Neutrophil (primary cell): ENCODE data around the gene SGO1.

Experiments used
- H3K27ac ChIP-seq: fragments of 200-600 bp; sonication (generic); 2 replicates; pipeline ENCODE4 v1.5.1; 2016; ENCODE audit warnings: mild to moderate bottlenecking, moderate library complexity
- H3K27me3 ChIP-seq: fragments of 200-600 bp; sonication (generic); 2 replicates; pipeline ENCODE4 v1.6.0; 2016; ENCODE audit warnings: mild to moderate bottlenecking
- H3K36me3 ChIP-seq: fragments of 200-600 bp; sonication (generic); 2 replicates; pipeline ENCODE4 v1.5.1; 2017
- H3K4me1 ChIP-seq, 2 experiments: fragments of 200-600 bp in 1 of 2; sonication (generic) in 1 of 2; 1 replicate in 1 of 2; 2 replicates in 1 of 2; pipeline versions ENCODE4 v1.5.1 to v1.6.1; 2013 to 2016; ENCODE audit warnings: low read depth in 1 of 2, low read length in 1 of 2, mild to moderate bottlenecking in 1 of 2, moderate library complexity in 1 of 2; ENCODE audit not compliant: control insufficient read depth in 1 of 2, insufficient read depth in 1 of 2
- H3K4me3 ChIP-seq, 2 experiments: fragments of 200-600 bp in 1 of 2; sonication (generic) in 1 of 2; 1 replicate in 1 of 2; 2 replicates in 1 of 2; pipeline ENCODE4 v1.5.1; 2013 to 2016; ENCODE audit warnings: low read depth in 1 of 2, low read length in 1 of 2, mild to moderate bottlenecking in 1 of 2, moderate library complexity in 1 of 2
- H3K9me3 ChIP-seq: fragments of 200-600 bp; sonication (generic); 2 replicates; pipeline ENCODE4 v1.5.1; 2016
- CTCF ChIP-seq: fragments of 200-600 bp; sonication (generic); IDR thresholded peaks from 2 replicates; pipeline ENCODE4 v1.5.1; 2016; ENCODE audit warnings: antibody characterized with exemption

SGO1 gene

GRCh38 chr3:20128358-20128757 is 57.6 kb downstream of the SGO1 start:
- H3K4me3 ChIP-seq: no peak overlapping the region
- H3K9me3 ChIP-seq: no peaks in the 10 kb centered on the region
- H3K4me1 ChIP-seq: peaks cover 21 to 24% of the 10 kb centered on the region in 2 experiments
- H3K36me3 ChIP-seq: peaks cover 48% of the 10 kb centered on the region
- no peak overlapping the region for H3K27ac ChIP-seq
- H3K27me3 ChIP-seq: no peaks in the 10 kb centered on the region
- TF ChIP-seq CTCF: no peak

GRCh38 chr3:20125897-20126296 is 60.1 kb downstream of the SGO1 start:
- no peaks in the 10 kb centered on the region for H3K27me3 ChIP-seq
- H3K4me3 ChIP-seq: peak overlapping the region; percentile 47 to 56
- H3K27ac ChIP-seq: peak overlapping the region; percentile 85

GRCh38 chr3:20125289-20125688 is 60.7 kb downstream of the SGO1 start:
- Histone ChIP-seq H3K27me3 (no peaks in the 10 kb centered on the region), H3K36me3 (peaks cover 56% of the 10 kb centered on the region), H3K4me3 (peak overlapping the region in 1 of 2 experiments; percentile 47), H3K27ac (peak overlapping the region; percentile 85), H3K9me3 (no peaks in the 10 kb centered on the region), H3K4me1 (peaks cover 25 to 31% of the 10 kb centered on the region in 2 experiments)
- no peak for TF ChIP-seq CTCF

More at GRCh38 chr3:20125897-20126296, 60.1 kb downstream of the SGO1 start:
- peaks cover 54% of the 10 kb centered on the region for H3K36me3 ChIP-seq
- no peaks in the 10 kb centered on the region for H3K9me3 ChIP-seq
- no peak for TF ChIP-seq CTCF
- H3K4me1 ChIP-seq: peaks cover 25 to 31% of the 10 kb centered on the region in 2 experiments

- H3K27me3 ChIP-seq: no peaks in the 10 kb centered on the region
- no peak overlapping the region for H3K4me3 ChIP-seq
- H3K36me3 ChIP-seq: peaks cover 53% of the 10 kb centered on the region
- H3K9me3 ChIP-seq: no peaks in the 10 kb centered on the region
- no peak for TF ChIP-seq CTCF
- peaks cover 30 to 35% of the 10 kb centered on the region in 2 experiments for H3K4me1 ChIP-seq
- H3K27ac ChIP-seq: peak overlapping the region; percentile 48
Observed at GRCh38 chr3:20123131-20123652, 62.8 kb downstream of the SGO1 start.

- Histone ChIP-seq H3K9me3 (no peaks in the 10 kb centered on the region), H3K4me1 (peaks cover 28 to 31% of the 10 kb centered on the region in 2 experiments), H3K27me3 (no peaks in the 10 kb centered on the region), H3K36me3 (peaks cover 56% of the 10 kb centered on the region), H3K4me3 (no peak overlapping the region), H3K27ac (no peak overlapping the region)
- no peak for TF ChIP-seq CTCF
Observed at GRCh38 chr3:20121088-20121487, 64.9 kb downstream of the SGO1 start.
